BJ (cell line): ENCODE data around the gene ACOT8. TPM values are rescaled to one million over a fixed set of nuclear protein-coding genes. Genes with fewer than 3 reads are reported as not detected.
"Not testable (repeated sequence)": the region's sequence is repeated elsewhere in the genome, so short reads cannot be mapped to it uniquely, and the experiment has no call there.

Experiments used
- CTCF ChIA-PET: fragments of 350-600 bp; formaldehyde crosslinking; extraction: SDS; loops from one replicate; lab custom pipeline; 2021; ENCODE audit warnings: antibody characterized with exemption, inconsistent platforms; lab: Yijun Ruan, JAX
- POLR2A ChIA-PET: fragments of 300-600 bp; sonication (Branson Sonifier 250); formaldehyde crosslinking; extraction: SDS; loops from one replicate; lab custom pipeline; 2021; ENCODE audit warnings: antibody characterized with exemption; lab: Charles Lee
- DNase-seq: peaks from one replicate; pipeline ENCODE4 v3.0.0-alpha.2; 2011; ENCODE audit warnings: low read depth
- H3K27me3 ChIP-seq: 2 replicates; pipeline ENCODE4 v1.6.0; 2011; ENCODE audit warnings: low read length; ENCODE audit not compliant: control insufficient read depth, insufficient read depth
- H3K36me3 ChIP-seq: 2 replicates; pipeline ENCODE4 v1.5.1; 2011; ENCODE audit warnings: low read length; ENCODE audit not compliant: control insufficient read depth, insufficient read depth
- H3K4me3 ChIP-seq: 2 replicates; pipeline ENCODE4 v1.5.1; 2011; ENCODE audit warnings: low read depth, mild to moderate bottlenecking, control low read depth, low read length
- CTCF ChIP-seq: IDR thresholded peaks from 2 replicates; pipeline ENCODE4 v1.5.1; 2011; ENCODE audit warnings: low read depth, mild to moderate bottlenecking, control low read depth, inconsistent platforms, low read length, moderate library complexity; ENCODE audit not compliant: insufficient read depth
- polyA minus RNA-seq: library from RNA; depleted of rRNA, polyadenylated mRNA; stranded (reverse); fragments of >200 nt; gene quantifications from 2 replicates; pipeline ENCODE4 v1.2.3, GENCODE V29; 2011; rRNA and poly(A)+ RNA removed
- polyA plus RNA-seq: library from polyadenylated mRNA; depleted of rRNA; stranded (reverse); fragments of >200 nt; gene quantifications from 2 replicates; pipeline ENCODE4 v1.2.3, GENCODE V29; 2011; rRNA removed

Gene ACOT8
- polyA plus RNA-seq: 34.3 and 49.9 TPM in 2 replicates
- polyA minus RNA-seq: 19.7 and 41.8 TPM in 2 replicates

GRCh38 chr20:45857114-45857881 lies at the start of gene ACOT8, which contains the start of gene ZSWIM3:
ACOT8 (minus strand) TSS chr20:45857392; CDS start chr20:45857315, 77 bp downstream.
ZSWIM3 (plus strand) TSS chr20:45857614; CDS start chr20:45857826, 212 bp downstream.
- ChIA-PET CTCF (interaction anchor here (0.6 to 1.3 kb wide), 3 partner anchors 10 to 127 kb away, joined by 3 to 5 read pairs (median 3); no protein-coding TSS in a partner anchor), POLR2A (no interaction called here)
- TF ChIP-seq CTCF: no peak

GRCh38 chr20:45905505-45906079 lies 48.4 kb upstream of the ACOT8 start:
- POLR2A ChIA-PET: interaction anchor here (0.6 kb wide), 1 partner anchor 15 kb away, joined by 3 read pairs; no protein-coding TSS in a partner anchor
- no peak for TF ChIP-seq CTCF

More at GRCh38 chr20:45857114-45857881, at the start of gene ACOT8, which contains the start of gene ZSWIM3:
- Histone ChIP-seq H3K4me3 (peak within 1 kb of the TSS; percentile 68), H3K27me3 (no peaks in the 10 kb centered on the region), H3K36me3 (no peaks in the 10 kb centered on the region)
- DNase-seq: peak; percentile 97

GRCh38 chr20:45904583-45905504 lies 47.7 kb upstream of the ACOT8 start:
- H3K4me3 ChIP-seq: no peak overlapping the region
- ChIA-PET CTCF (interaction anchor here (1.3 to 1.6 kb wide), 3 partner anchors 8 to 15 kb away, joined by 3 to 6 read pairs (median 6); partner anchors contain the start of genes CTSA and NEURL2), POLR2A (interaction anchor here (0.6 kb wide), 1 partner anchor 15 kb away, joined by 3 read pairs; no protein-coding TSS in a partner anchor)
- no peak for DNase-seq
- H3K27me3 ChIP-seq: no peaks in the 10 kb centered on the region
- no peaks in the 10 kb centered on the region for H3K36me3 ChIP-seq
- no peak for TF ChIP-seq CTCF

More at GRCh38 chr20:45905505-45906079, 48.4 kb upstream of the ACOT8 start:
- no peaks in the 10 kb centered on the region for H3K36me3 ChIP-seq
- CTCF ChIA-PET: interaction anchor here (0.8 to 1.6 kb wide), 4 partner anchors 9 to 63 kb away, joined by 3 to 6 read pairs (median 4); partner anchors contain the start of genes CTSA and NEURL2
- no peaks in the 10 kb centered on the region for H3K27me3 ChIP-seq
- no peak overlapping the region for H3K4me3 ChIP-seq
- no peak for DNase-seq

DNA sequence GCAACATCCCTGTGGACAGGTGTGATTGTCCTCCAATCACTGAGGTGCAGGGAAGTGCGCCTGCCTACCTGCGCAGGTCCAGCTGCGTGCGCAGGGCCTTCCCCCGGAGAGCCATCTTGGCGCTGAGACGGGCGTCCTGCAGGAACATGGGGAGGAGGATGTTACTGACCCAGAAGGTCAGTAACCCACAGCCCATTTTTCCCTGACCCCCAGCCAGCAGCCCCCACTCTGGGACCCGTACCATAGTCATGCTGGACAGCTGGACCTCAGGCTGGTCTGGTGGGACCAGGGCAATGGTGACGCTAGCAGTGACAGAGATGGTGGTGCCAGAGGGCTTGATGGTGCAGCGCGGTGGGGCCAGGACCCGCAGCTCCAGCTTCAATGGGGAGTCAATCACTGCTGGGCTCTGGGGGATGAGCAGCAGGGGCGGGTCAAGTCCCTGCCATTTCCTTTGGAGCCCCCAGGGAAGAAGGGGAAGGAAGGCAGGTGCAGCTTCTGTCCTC lies 45.1 kb upstream of the ACOT8 start:
- no peak for DNase-seq
- H3K27me3 ChIP-seq: no peaks in the 10 kb centered on the region
- H3K36me3 ChIP-seq: peaks cover 8% of the 10 kb centered on the region
- ChIA-PET CTCF (interaction anchor here (0.9 to 1.0 kb wide), 2 partner anchors 10 to 17 kb away, joined by 3 to 4 read pairs; no protein-coding TSS in a partner anchor), POLR2A (no interaction called here)
- TF ChIP-seq CTCF: no peak
- no peak overlapping the region for H3K4me3 ChIP-seq

GRCh38 chr20:45901332-45901731 lies 44.1 kb upstream of the ACOT8 start:
- DNase-seq, POLR2A ChIA-PET, H3K27me3 ChIP-seq, H3K4me3 ChIP-seq: not testable (repeated sequence)
- peaks cover 16% of the 10 kb centered on the region for H3K36me3 ChIP-seq
- CTCF ChIA-PET: interaction anchor here (0.9 kb wide), 1 partner anchor 16 kb away, joined by 3 read pairs; no protein-coding TSS in a partner anchor
